GM21367 (cell line): ENCODE results near the gene STX5.
"Not testable (repeated sequence)": the region's sequence is repeated elsewhere in the genome, so short reads cannot be mapped to it uniquely, and the experiment has no call there.

ENCODE experiments used
- ATAC-seq: cut with Tn5 transposase; IDR thresholded peaks from one replicate; pipeline ENCODE4 v1.9.1; 2021; ENCODE audit not compliant: unreplicated experiment

Gene STX5

GRCh38 chr11:62787005-62787759 lies 44.7 kb downstream of the STX5 start, which contains the start of gene TMEM179B:
Gene TMEM179B, plus strand, starts transcription at chr11:62787402. Its CDS starts 30 bp downstream, at chr11:62787432.
- ATAC-seq = peak; percentile 61

- peak; percentile 52 for ATAC-seq
Observed at GRCh38 chr11:62786318-62787004, 45.4 kb downstream of the STX5 start.

DNA sequence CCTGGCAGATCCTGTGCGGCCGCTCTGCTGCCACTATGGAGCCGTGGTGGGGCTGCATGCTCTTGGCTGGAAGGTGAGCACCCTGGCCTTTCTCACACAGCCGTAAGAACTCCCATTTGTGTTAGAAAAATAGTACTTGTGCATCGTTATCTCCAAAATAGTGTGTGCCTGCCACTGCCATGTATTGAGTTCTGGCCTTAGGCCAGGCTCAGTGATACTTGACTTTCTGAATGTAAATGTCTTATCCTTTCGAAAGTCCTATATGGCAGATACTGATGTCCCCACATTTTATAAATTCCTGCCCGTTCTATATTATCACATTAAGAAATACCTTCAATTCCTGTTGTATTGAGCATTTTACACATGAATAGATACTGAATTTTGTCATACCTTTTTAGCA lies 49.1 kb downstream of the STX5 start:
- no peak for ATAC-seq

- no peak for ATAC-seq
Observed at GRCh38 chr11:62778441-62778840, 53.4 kb downstream of the STX5 start.

GRCh38 chr11:62777389-62777788 lies 54.5 kb downstream of the STX5 start:
- ATAC-seq = no peak

- ATAC-seq = no peak
Observed at GRCh38 chr11:62775646-62776045, 56.2 kb downstream of the STX5 start.

DNA sequence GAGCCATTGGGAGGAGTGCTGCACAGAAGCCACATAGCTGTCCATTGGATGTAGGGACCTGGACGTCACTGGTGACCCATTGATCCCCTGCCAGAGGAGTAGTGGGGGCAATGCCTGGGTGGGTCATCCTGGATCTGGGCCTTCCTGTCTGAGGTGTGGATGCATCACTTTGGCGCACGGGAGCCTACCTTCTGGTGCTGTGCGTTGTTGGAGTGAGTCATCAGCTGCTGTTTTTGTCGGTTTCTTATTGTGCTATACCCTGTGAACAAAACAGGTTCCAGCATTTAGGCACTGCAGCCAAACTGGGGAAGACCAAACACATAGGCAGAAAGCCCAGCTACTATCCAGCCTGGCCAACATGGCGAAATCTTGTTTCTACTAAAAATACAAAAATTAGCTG lies 57.4 kb downstream of the STX5 start:
- ATAC-seq = no peak

GRCh38 chr11:62771144-62772021 lies 60.5 kb downstream of the STX5 start, which contains the start of gene TAF6L:
Gene TAF6L, plus strand, starts transcription at chr11:62771396. Its CDS starts 4,388 bp downstream, at chr11:62775784.
- ATAC-seq = peak; percentile 65

DNA sequence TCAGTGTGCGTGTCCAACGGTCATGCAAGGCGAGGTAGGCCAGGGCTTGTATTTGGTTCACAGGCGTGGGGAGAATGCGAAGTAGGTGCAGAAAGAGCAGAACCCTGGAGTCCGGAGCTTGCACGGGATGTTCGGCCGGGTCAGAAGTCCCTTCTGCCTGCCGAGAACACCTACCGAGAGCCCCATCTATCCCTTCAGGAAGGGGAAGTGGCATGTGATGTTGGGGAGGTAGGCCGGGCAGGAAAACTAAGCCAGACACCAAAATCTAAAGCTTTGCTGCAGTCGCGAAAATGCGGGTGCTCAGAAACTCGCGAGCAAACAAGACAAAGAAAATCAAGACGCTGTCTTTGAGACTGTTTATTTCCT lies 61.1 kb downstream of the STX5 start:
- ATAC-seq = no peak

- ATAC-seq = not testable (repeated sequence)
Observed at GRCh38 chr11:62760867-62761227, 71.0 kb downstream of the STX5 start.

- ATAC-seq = no peak
Observed at GRCh38 chr11:62757846-62758788, 73.7 kb downstream of the STX5 start.
